Esophagus squamous epithelium (tissue), 5 donors: ENCODE data around the gene PHACTR1. TPM values are rescaled to one million over a fixed set of nuclear protein-coding genes. Genes with fewer than 3 reads are reported as not detected.

Source experiments
- DNase-seq: peaks from one replicate; lab custom pipeline; 2025; lab: John Stamatoyannopoulos, UW
- H3K27ac ChIP-seq, 4 donors: fragments of 200-600 bp; sonication (generic); one replicate each; pipeline ENCODE4 v1.5.1; 2016 to 2019; ENCODE audit warnings: mild to moderate bottlenecking in 1 of 4
- H3K27me3 ChIP-seq, 4 donors: fragments of 200-600 bp; sonication (generic); 1 replicate in 3 of 4; 2 replicates in 1 of 4; pipeline versions ENCODE4 v1.5.1 to v1.6.0; 2017 to 2021; ENCODE audit warnings: antibody characterized with exemption in 1 of 4
- H3K36me3 ChIP-seq, 3 donors: fragments of 200-600 bp; sonication (generic); one replicate each; pipeline ENCODE4 v1.5.1; 2016 to 2019
- H3K4me1 ChIP-seq, 3 donors: fragments of 200-600 bp; sonication (generic); one replicate each; pipeline ENCODE4 v1.5.1; 2017 to 2019
- H3K4me3 ChIP-seq, 4 donors: fragments of 200-600 bp; sonication (generic); 1 replicate in 3 of 4; 2 replicates in 1 of 4; pipeline ENCODE4 v1.5.1; 2016 to 2019; ENCODE audit warnings: mild to moderate bottlenecking in 2 of 4, moderate library complexity in 1 of 4
- H3K9me3 ChIP-seq, 3 donors: fragments of 200-600 bp; sonication (generic); one replicate each; pipeline ENCODE4 v1.5.1; 2016 to 2019
- CTCF ChIP-seq, 6 experiments: fragments of 450-650 bp in 4 of 6; fragments of 200-600 bp in 2 of 6; sonication (generic) in 2 of 6; IDR thresholded peaks; one replicate each; pipeline ENCODE4 v1.5.1; 2016 to 2019; ENCODE audit warnings: antibody characterized with exemption in 6 of 6, mild to moderate bottlenecking in 4 of 6, moderate library complexity in 4 of 6
- POLR2A ChIP-seq, 4 donors: fragments of 450-650 bp; IDR thresholded peaks; one replicate each; pipeline ENCODE4 v1.6.1; 2017; ENCODE audit warnings: antibody characterized with exemption in 4 of 4, mild to moderate bottlenecking in 4 of 4, moderate library complexity in 3 of 4
- WGBS, 2 donors: methylation state at CpG; one replicate each; pipeline ENCODE4 v1.1.5; 2018; 5-methylcytosine and 5-hydroxymethylcytosine counted together
- intact Hi-C: fragments of 100-400 bp; cut with DNase I; formaldehyde crosslinking; loops from one replicate; pipeline ENCODE4 v1.15.0; 2022
- total RNA-seq, 4 donors: library from RNA; depleted of rRNA; stranded (reverse); fragments of >200 nt; gene quantifications; one replicate each; pipeline ENCODE4 v1.1.0, GENCODE V29; 2016
- donor health status: DM: yes; HTN: yes; CAD: no.

Gene PHACTR1
- total RNA-seq, 4 donors from 2014 or later: 1.5 to 7.2 (median 4.5) TPM

GRCh38 chr6:13217206-13217905 is 500.8 kb downstream of the PHACTR1 start:
- no peaks in the 10 kb centered on the region for H3K9me3 ChIP-seq
- no peak for DNase-seq
- WGBS, 2 donors: 58 to 66% methylated on average over 3 to 4 of the region's 4 CpGs

GRCh38 chr6:13220266-13220665 is 503.7 kb downstream of the PHACTR1 start:
- no peak overlapping the region for H3K4me3 ChIP-seq
- no peak for DNase-seq
- H3K36me3 ChIP-seq: no peaks in the 10 kb centered on the region
- H3K4me1 ChIP-seq: no peaks in the 10 kb centered on the region
- intact Hi-C loops: no loop called here
- no peaks in the 10 kb centered on the region for H3K9me3 ChIP-seq
- no peak overlapping the region for H3K27ac ChIP-seq
- 75 to 83% methylated on average over 3 of the region's 3 CpGs for WGBS, 2 donors
- no peaks in the 10 kb centered on the region for H3K27me3 ChIP-seq
- TF ChIP-seq POLR2A (IDR thresholded peaks at IDR 0.05) (no peak), CTCF (IDR thresholded peaks at IDR 0.05) (no peak)

More at GRCh38 chr6:13217206-13217905, 500.8 kb downstream of the PHACTR1 start:
- intact Hi-C loops: no loop called here
- no peak overlapping the region for H3K4me3 ChIP-seq
- no peak for TF ChIP-seq CTCF (IDR thresholded peaks at IDR 0.05)
- TF ChIP-seq POLR2A (IDR thresholded peaks at IDR 0.05): no peak
- no peaks in the 10 kb centered on the region for H3K36me3 ChIP-seq
- no peak overlapping the region for H3K27ac ChIP-seq
- H3K27me3 ChIP-seq: no peaks in the 10 kb centered on the region
- no peaks in the 10 kb centered on the region for H3K4me1 ChIP-seq

GRCh38 chr6:13222048-13222447 is 505.5 kb downstream of the PHACTR1 start:
- no peak for DNase-seq
- intact Hi-C loops: no loop called here
- WGBS, 2 donors: 72 to 83% methylated on average over 4 of the region's 4 CpGs
- Histone ChIP-seq H3K36me3 (no peaks in the 10 kb centered on the region), H3K27ac (no peak overlapping the region), H3K27me3 (no peaks in the 10 kb centered on the region), H3K4me3 (no peak overlapping the region), H3K9me3 (no peaks in the 10 kb centered on the region), H3K4me1 (no peaks in the 10 kb centered on the region)
- TF ChIP-seq CTCF (IDR thresholded peaks at IDR 0.05): no peak
- no peak for TF ChIP-seq POLR2A (IDR thresholded peaks at IDR 0.05)

GRCh38 chr6:13226071-13226470 is 509.5 kb downstream of the PHACTR1 start:
- H3K4me3 ChIP-seq: no peak overlapping the region
- H3K27me3 ChIP-seq: no peaks in the 10 kb centered on the region
- H3K4me1 ChIP-seq: no peaks in the 10 kb centered on the region
- TF ChIP-seq CTCF (IDR thresholded peaks at IDR 0.05) (no peak), POLR2A (IDR thresholded peaks at IDR 0.05) (no peak)
- no peaks in the 10 kb centered on the region for H3K36me3 ChIP-seq
- H3K27ac ChIP-seq: no peak overlapping the region
- WGBS, 2 donors: 53 to 66% methylated on average over 2 of the region's 2 CpGs
- intact Hi-C loops: no loop called here
- DNase-seq: no peak
- no peaks in the 10 kb centered on the region for H3K9me3 ChIP-seq

- DNase-seq: no peak
- no peaks in the 10 kb centered on the region for H3K27me3 ChIP-seq
- no peaks in the 10 kb centered on the region for H3K4me1 ChIP-seq
- H3K9me3 ChIP-seq: no peaks in the 10 kb centered on the region
- 90 to 94% methylated on average over 8 to 9 of the region's 9 CpGs for WGBS, 2 donors
- no peaks in the 10 kb centered on the region for H3K36me3 ChIP-seq
- H3K27ac ChIP-seq: no peak overlapping the region
- intact Hi-C loops: no loop called here
- no peak overlapping the region for H3K4me3 ChIP-seq
- TF ChIP-seq POLR2A (IDR thresholded peaks at IDR 0.05): no peak
- no peak for TF ChIP-seq CTCF (IDR thresholded peaks at IDR 0.05)
Observed at GRCh38 chr6:13228264-13229204, 512.0 kb downstream of the PHACTR1 start.
